Fibroblast of the aortic adventitia (primary cell): ENCODE results near the gene NFIX. TPM values are rescaled to one million over a fixed set of nuclear protein-coding genes. Genes with fewer than 3 reads are reported as not detected.

Experiments used
- DNase-seq: peaks from one replicate; pipeline ENCODE4 v3.0.0-alpha.2; 2010; ENCODE audit warnings: low read depth
- H3K4me3 ChIP-seq: 2 replicates; pipeline ENCODE4 v1.5.1; 2011; ENCODE audit warnings: low read depth, mild to moderate bottlenecking, control low read depth, low read length, moderate library complexity
- total RNA-seq: library from RNA; depleted of rRNA; stranded (reverse); fragments of >200 nt; gene quantifications from 2 replicates; pipeline ENCODE4 v1.2.3, GENCODE V29; 2012; ENCODE audit warnings: low replicate concordance
- TF ChIP-seq, protein P1 (sequence below): IDR thresholded peaks from 2 replicates; pipeline ENCODE4 v1.5.1; 2011; ENCODE audit warnings: mild to moderate bottlenecking, low read length, control low read depth, inconsistent platforms; ENCODE audit not compliant: insufficient read depth

Gene NFIX
- total RNA-seq, 1 donor = 160 TPM

DNA sequence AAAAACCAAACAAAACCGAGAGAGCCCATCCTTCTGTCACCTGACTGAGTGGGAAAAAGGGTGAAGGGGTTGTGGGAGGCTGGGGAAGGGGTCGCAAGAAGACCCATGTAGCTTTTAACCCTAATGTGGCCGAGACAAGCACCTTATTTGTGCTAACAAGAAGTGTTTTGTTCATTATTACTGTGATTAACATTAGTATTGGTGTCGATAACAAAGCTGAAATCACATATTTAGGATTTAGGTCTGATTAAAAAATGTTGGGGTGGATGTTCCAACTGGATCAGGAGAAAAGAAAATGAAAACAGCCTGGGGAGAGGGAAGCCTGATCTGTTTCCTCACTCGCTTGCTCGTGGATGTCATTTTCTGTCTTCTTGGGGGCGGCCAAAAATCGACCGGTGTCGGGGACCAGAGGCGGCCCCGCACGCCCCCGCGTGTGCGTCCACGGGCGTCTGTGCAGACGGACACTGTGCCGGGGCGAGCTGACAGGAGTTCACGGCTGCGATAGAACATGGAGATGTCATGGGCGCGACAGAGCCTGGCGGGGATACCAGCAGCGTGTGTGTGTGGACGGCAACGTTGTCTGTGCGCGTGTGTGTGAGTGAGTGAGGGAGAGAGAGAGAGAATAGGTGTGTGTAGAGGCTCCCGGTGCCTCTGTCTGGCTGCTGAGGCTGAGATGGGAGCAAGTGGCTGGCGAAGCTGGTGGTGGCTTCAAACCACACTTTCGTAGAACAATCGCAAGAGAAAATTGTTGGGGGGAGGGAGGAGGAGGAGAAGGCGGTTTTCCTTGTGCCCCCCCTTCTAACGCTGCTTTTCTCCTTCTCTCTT, 29.1 kb downstream of the NFIX start:
- DNase-seq = peak; percentile 50
- TF ChIP-seq, protein P1, sequence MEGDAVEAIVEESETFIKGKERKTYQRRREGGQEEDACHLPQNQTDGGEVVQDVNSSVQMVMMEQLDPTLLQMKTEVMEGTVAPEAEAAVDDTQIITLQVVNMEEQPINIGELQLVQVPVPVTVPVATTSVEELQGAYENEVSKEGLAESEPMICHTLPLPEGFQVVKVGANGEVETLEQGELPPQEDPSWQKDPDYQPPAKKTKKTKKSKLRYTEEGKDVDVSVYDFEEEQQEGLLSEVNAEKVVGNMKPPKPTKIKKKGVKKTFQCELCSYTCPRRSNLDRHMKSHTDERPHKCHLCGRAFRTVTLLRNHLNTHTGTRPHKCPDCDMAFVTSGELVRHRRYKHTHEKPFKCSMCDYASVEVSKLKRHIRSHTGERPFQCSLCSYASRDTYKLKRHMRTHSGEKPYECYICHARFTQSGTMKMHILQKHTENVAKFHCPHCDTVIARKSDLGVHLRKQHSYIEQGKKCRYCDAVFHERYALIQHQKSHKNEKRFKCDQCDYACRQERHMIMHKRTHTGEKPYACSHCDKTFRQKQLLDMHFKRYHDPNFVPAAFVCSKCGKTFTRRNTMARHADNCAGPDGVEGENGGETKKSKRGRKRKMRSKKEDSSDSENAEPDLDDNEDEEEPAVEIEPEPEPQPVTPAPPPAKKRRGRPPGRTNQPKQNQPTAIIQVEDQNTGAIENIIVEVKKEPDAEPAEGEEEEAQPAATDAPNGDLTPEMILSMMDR = no peak
- H3K4me3 ChIP-seq = peak overlapping the region; percentile 86

DNA sequence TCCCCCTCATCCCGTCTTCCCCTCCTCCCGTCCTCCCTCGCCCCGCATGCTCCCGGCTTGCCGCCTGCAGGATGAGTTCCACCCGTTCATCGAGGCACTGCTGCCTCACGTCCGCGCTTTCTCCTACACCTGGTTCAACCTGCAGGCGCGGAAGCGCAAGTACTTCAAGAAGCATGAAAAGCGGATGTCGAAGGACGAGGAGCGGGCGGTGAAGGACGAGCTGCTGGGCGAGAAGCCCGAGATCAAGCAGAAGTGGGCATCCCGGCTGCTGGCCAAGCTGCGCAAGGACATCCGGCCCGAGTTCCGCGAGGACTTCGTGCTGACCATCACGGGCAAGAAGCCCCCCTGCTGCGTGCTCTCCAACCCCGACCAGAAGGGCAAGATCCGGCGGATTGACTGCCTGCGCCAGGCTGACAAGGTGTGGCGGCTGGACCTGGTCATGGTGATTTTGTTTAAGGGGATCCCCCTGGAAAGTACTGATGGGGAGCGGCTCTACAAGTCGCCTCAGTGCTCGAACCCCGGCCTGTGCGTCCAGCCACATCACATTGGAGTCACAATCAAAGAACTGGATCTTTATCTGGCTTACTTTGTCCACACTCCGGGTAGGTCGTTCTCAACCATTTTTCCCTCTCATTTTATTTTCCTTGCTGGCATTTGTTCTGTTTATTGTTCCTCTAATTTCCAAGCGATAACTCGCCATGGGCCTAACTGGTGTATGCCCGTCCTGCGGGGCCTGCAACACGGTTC, 29.8 kb downstream of the NFIX start:
- H3K4me3 ChIP-seq = peak overlapping the region; percentile 86
- no peak for DNase-seq
- TF ChIP-seq, protein P1 = no peak

GRCh38 chr19:13025819-13026456, 30.7 kb downstream of the NFIX start:
- DNase-seq = peak; percentile 36
- H3K4me3 ChIP-seq = peak overlapping the region; percentile 86
- TF ChIP-seq, protein P1 = no peak

- peak overlapping the region; percentile 86 for H3K4me3 ChIP-seq
- TF ChIP-seq, protein P1 = no peak
- DNase-seq = peak; percentile 57
These were observed 31.4 kb downstream of the NFIX start for GRCh38 chr19:13026462-13027370.

- TF ChIP-seq, protein P1 = no peak
- DNase-seq = peak; percentile 35
- peak overlapping the region; percentile 86 for H3K4me3 ChIP-seq
These were observed 32.3 kb downstream of the NFIX start for GRCh38 chr19:13027557-13027956.

DNA sequence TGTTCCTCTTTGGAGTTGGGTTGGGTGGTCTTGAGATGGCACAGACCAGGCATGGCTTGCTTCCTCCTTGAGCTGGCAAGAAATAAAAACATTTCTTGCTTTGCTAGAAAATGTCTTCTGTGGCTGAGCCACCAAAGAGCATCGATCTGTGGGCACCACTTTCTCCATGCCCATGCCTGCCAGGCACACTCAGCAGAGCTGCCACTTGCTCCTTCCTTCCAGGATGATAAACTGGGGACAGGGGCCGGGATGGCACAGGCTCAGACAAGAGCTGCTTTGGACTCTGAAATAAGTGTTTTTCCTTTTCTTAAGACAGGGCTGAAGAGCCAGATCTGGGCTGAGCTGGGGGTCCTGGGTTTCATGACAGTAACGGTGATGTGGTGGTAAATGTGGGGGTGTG, 32.8 kb downstream of the NFIX start:
- H3K4me3 ChIP-seq = peak overlapping the region; percentile 86
- TF ChIP-seq, protein P1 = no peak
- DNase-seq = no peak
